Pancreas (tissue), 10 donors: ENCODE measurements around the gene HS3ST4. TPM values are rescaled to one million over a fixed set of nuclear protein-coding genes. Genes with fewer than 3 reads are reported as not detected.

ENCODE experiments used
- ATAC-seq, 4 donors: fragments of 200-7000 bp; cut with Tn5 transposase; one replicate each; pipeline versions ENCODE4 v1.8.0 to v1.9.1; 2020; ENCODE audit warnings: mild to moderate bottlenecking in 4 of 4, moderate library complexity in 4 of 4
- DNase-seq, 6 donors: peaks; one replicate each; pipeline ENCODE4 v3.0.0-alpha.2; 2020
- FAIRE-seq: peaks from 2 replicates; lab custom pipeline; 2012; peaks lifted over from hg19 to GRCh38; lab: Jason Lieb, UNC
- H3K27ac ChIP-seq, 4 donors: fragments of 200-600 bp; sonication (generic); 1 replicate in 3 of 4; 2 replicates in 1 of 4; pipeline versions ENCODE4 v1.5.0 to v1.8.0; 2020
- H3K27me3 ChIP-seq, 4 donors: fragments of 200-600 bp; one replicate each; pipeline ENCODE4 v1.8.0; 2021
- H3K36me3 ChIP-seq, 3 donors: fragments of 200-600 bp; sonication (generic) in 1 of 3; one replicate each; pipeline versions ENCODE4 v1.5.0 to v1.8.0; 2020 to 2021
- H3K4me1 ChIP-seq, 3 donors: fragments of 200-600 bp; one replicate each; pipeline ENCODE4 v1.8.0; 2021
- H3K4me3 ChIP-seq, 4 donors: fragments of 200-600 bp; sonication (generic) in 2 of 4; one replicate each; pipeline versions ENCODE4 v1.5.0 to v1.8.0; 2020 to 2021
- H3K9me3 ChIP-seq, 4 donors: fragments of 200-600 bp; one replicate each; pipeline ENCODE4 v1.8.0; 2021
- WGBS, 2 donors: extraction: QIAGEN DNeasy Blood & Tissue Kit; methylation state at CpG; one replicate each; pipeline ENCODE4 v1.1.7; 2013; 5-methylcytosine and 5-hydroxymethylcytosine counted together
- intact Hi-C, 3 donors: fragments of 100-400 bp; cut with DNase I; formaldehyde crosslinking; loops; one replicate each; pipeline versions ENCODE4 v1.11.1 to v1.14.2; 2022
- polyA plus RNA-seq, 2 donors: library from polyadenylated mRNA; stranded (reverse); fragments of 200-250 nt; gene quantifications; one replicate each; pipeline ENCODE4 v1.2.3, GENCODE V29; 2013
- total RNA-seq, 6 donors: library from RNA; stranded (reverse); fragmentation: NEBNext Ultra II Directional in 4 of 6; extraction: Animal tissue kit (Norgen Biotek cat#: 25700) in 4 of 6; gene quantifications; one replicate each; pipeline versions ENCODE4 v1.2.1 to v1.2.4, GENCODE V29; 2021 to 2023
- TF ChIP-seq, protein P1 (sequence below), 4 donors: fragments of 200-600 bp; sonication (generic) in 3 of 4; IDR thresholded peaks; one replicate each; pipeline versions ENCODE4 v1.5.0 to v1.8.0; 2021; ENCODE audit warnings: antibody characterized with exemption in 4 of 4
- donor health status: healthy with polysubstance abuse.
- donor health status: DM: no; HTN: no; CAD: no; lungs with moderate emphysema.
- donor health status: DM: no; HTN: no; CAD: no.
- donor health status: control.
- donor health status: control.
- donor health status: Bipolar disorder and iron deficiency.
- donor health status: DM: yes; HTN: yes; CAD: no.
- donor health status: DM: no; HTN: no; CAD: no.
- donor health status: DM: no; HTN: no; CAD: no.
- donor health status: DM: yes; HTN: yes; CAD: no.

HS3ST4 gene
- total and polyA plus RNA-seq, 8 donors: 0.05 to 0.19 TPM; not detected in 6

DNA sequence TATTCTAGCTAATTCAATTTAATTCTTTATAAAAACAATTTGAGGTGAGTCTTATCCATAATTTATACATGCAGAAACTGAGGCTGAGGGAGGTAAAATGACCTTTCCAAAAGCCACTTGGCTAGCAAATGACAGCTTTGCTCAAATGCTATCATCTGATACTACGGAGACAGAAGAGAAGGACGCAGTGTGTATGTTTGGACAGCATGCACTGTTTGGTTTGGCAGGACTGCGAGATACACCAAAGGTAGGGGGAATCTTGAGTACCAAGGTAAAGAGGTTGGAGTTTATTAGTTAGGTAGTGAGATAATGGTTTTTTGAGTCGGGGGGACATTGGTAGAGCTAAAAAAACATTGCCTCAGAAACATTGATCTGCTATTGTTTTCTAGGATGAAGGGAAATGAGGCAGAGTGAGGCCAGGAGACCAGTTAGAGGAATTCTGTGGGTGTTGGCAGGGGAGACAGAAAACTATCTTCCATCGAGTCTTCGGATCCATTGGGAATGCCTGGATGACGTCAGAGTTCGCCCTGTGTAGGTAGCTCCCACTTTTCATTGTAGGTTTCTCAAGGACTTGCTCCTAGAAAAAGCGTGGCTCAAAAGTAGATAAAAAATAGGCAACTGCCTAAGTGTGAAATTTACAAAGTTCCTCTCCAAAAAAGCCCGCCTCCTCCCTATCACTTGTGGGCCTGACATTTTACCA lies 2.5 kb upstream of the HS3ST4 start:
- ATAC-seq: no peak
- H3K36me3 ChIP-seq: no peaks in the 10 kb centered on the region
- WGBS, 2 donors: 39 to 50% methylated on average over 10 of the region's 10 CpGs
- intact Hi-C loops: no loop called here
- peaks cover 0 to 3% (median 0%) of the 10 kb centered on the region in 3 donors for H3K4me1 ChIP-seq
- no peak for DNase-seq
- FAIRE-seq: no peak
- H3K27ac ChIP-seq: no peak overlapping the region
- TF ChIP-seq, protein P1, sequence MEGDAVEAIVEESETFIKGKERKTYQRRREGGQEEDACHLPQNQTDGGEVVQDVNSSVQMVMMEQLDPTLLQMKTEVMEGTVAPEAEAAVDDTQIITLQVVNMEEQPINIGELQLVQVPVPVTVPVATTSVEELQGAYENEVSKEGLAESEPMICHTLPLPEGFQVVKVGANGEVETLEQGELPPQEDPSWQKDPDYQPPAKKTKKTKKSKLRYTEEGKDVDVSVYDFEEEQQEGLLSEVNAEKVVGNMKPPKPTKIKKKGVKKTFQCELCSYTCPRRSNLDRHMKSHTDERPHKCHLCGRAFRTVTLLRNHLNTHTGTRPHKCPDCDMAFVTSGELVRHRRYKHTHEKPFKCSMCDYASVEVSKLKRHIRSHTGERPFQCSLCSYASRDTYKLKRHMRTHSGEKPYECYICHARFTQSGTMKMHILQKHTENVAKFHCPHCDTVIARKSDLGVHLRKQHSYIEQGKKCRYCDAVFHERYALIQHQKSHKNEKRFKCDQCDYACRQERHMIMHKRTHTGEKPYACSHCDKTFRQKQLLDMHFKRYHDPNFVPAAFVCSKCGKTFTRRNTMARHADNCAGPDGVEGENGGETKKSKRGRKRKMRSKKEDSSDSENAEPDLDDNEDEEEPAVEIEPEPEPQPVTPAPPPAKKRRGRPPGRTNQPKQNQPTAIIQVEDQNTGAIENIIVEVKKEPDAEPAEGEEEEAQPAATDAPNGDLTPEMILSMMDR (IDR thresholded peaks at IDR 0.05): no peak
- H3K27me3 ChIP-seq: peaks cover 0 to 5% (median 0%) of the 10 kb centered on the region in 4 donors
- H3K4me3 ChIP-seq: no peak overlapping the region
- no peaks in the 10 kb centered on the region for H3K9me3 ChIP-seq

DNA sequence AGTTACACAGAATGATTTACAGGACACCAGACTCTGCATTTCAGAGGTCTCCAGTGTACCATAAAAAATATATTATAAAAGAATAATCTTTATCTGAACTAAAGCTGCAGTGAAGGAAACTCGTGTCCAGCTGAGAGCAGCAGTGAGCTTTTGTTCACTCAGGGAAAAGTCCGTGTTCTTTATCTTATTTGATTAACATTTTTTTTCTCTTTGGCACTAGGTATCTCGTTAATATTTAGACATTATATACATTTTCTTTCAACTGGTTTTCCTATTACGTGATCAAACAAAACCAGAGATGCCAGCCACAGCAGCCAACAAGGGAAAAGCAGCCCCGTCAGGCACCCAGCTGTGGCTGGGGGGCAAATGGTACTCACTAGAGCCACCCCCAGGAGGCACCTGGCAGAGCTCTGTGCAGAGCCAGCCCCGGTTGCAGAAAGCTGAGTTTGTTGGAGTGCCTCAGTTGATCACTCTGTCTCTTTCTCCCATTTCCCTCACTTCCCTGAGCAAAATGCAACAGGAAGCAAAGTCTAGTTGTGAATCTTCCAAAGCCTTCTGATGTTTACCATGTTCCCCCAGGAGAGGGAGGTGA lies 1.1 kb upstream of the HS3ST4 start:
- Histone ChIP-seq H3K4me3 (no peak overlapping the region), H3K27ac (no peak overlapping the region), H3K27me3 (peaks cover 0 to 11% (median 0%) of the 10 kb centered on the region in 4 donors), H3K4me1 (peaks cover 0 to 3% (median 0%) of the 10 kb centered on the region in 3 donors), H3K36me3 (no peaks in the 10 kb centered on the region), H3K9me3 (no peaks in the 10 kb centered on the region)
- DNase-seq: no peak
- intact Hi-C loops: no loop called here
- TF ChIP-seq, protein P1 (IDR thresholded peaks at IDR 0.05): no peak
- no peak for FAIRE-seq
- 2 to 4% methylated on average over 6 of the region's 6 CpGs for WGBS, 2 donors
- peak in 2 of 4 donors; percentile 59 to 63 for ATAC-seq

DNA sequence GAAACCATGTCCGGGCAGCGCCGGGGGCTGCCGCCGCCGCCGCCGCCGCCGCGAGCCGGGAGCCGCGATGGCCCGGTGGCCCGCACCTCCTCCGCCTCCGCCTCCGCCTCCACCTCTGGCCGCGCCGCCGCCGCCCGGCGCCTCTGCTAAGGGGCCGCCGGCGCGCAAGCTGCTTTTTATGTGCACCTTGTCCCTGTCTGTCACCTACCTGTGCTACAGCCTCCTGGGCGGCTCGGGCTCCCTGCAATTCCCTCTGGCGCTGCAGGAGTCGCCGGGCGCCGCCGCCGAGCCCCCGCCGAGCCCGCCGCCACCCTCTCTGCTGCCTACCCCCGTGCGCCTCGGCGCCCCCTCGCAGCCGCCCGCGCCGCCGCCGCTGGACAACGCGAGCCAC lies 587 bp downstream of the HS3ST4 start:
- FAIRE-seq: no peak
- Histone ChIP-seq H3K4me3 (peak overlapping the region in 2 of 4 donors; percentile 12 to 37), H3K36me3 (no peaks in the 10 kb centered on the region), H3K9me3 (no peaks in the 10 kb centered on the region), H3K27me3 (peaks cover 0 to 18% (median 0%) of the 10 kb centered on the region in 4 donors), H3K27ac (no peak overlapping the region), H3K4me1 (peaks cover 0 to 3% (median 0%) of the 10 kb centered on the region in 3 donors)
- peak in 2 of 4 donors; percentile 25 to 41 for ATAC-seq
- 0 to 1% methylated on average over 21 to 56 of the region's 56 CpGs for WGBS, 2 donors
- intact Hi-C loops: no loop called here
- peak in 2 of 6 donors; percentile 56 to 65 for DNase-seq
- TF ChIP-seq, protein P1 (IDR thresholded peaks at IDR 0.05): no peak

DNA sequence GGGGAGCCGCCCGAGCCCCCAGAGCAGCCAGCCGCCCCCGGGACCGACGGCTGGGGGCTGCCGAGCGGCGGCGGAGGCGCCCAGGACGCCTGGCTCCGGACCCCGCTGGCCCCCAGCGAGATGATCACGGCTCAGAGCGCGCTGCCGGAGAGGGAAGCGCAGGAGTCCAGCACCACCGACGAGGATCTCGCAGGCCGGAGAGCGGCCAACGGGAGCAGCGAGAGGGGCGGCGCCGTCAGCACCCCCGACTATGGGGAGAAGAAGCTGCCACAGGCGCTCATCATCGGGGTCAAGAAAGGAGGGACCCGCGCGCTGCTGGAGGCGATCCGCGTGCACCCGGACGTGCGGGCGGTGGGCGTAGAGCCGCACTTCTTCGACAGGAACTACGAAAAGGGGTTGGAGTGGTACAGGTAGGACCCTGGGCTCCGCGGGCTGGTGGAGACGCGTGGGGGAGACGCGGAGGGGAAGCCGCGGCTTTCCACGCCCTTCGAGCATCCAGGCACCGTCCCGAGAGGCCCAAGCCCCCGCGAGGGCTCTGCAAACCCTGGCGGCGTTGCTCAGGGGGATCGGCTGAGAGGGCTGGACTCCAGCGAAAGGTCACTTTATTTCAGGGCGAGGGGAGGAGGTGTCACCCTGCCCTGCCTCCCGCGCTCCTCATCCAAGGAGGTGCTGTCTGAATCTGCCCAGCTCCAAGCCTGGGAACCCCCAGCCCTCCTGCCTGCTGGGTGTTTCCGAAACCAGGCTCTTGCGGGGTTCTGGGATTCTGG lies 1.2 kb downstream of the HS3ST4 start:
- no peaks in the 10 kb centered on the region for H3K9me3 ChIP-seq
- ATAC-seq (no peak), FAIRE-seq (no peak), DNase-seq (peak in 2 of 6 donors; percentile 53 to 61)
- intact Hi-C loops: no loop called here
- TF ChIP-seq, protein P1 (IDR thresholded peaks at IDR 0.05): no peak
- 1 to 2% methylated on average over 54 to 70 of the region's 70 CpGs for WGBS, 2 donors
- H3K27me3 ChIP-seq: peaks cover 0 to 20% (median 2%) of the 10 kb centered on the region in 4 donors
- no peaks in the 10 kb centered on the region for H3K36me3 ChIP-seq
- peak overlapping the region in 2 of 4 donors; percentile 12 to 37 for H3K4me3 ChIP-seq
- no peak overlapping the region for H3K27ac ChIP-seq
- peaks cover 0 to 3% (median 0%) of the 10 kb centered on the region in 3 donors for H3K4me1 ChIP-seq
